BE2C (cell line): ENCODE data around the gene AHRR.

Source experiments
- DNase-seq: peaks from one replicate; pipeline ENCODE4 v3.0.0-alpha.2; 2020
- H3K27me3 ChIP-seq: fragments of 250-450 bp; sonication (Bioruptor Pico); 2 replicates; pipeline ENCODE4 v1.5.1; 2020; ENCODE audit warnings: mild to moderate bottlenecking
- H3K36me3 ChIP-seq: fragments of 250-450 bp; sonication (Bioruptor Pico); 2 replicates; pipeline ENCODE4 v1.5.1; 2020; ENCODE audit warnings: mild to moderate bottlenecking
- H3K4me1 ChIP-seq: fragments of 250-450 bp; sonication (Bioruptor Pico); 2 replicates; pipeline ENCODE4 v1.5.1; 2020
- H3K4me3 ChIP-seq: 2 replicates; pipeline ENCODE4 v1.5.1; 2011; ENCODE audit warnings: low read depth, low read length
- H3K9me3 ChIP-seq: fragments of 250-450 bp; sonication (Bioruptor Pico); 2 replicates; pipeline ENCODE4 v1.5.1; 2020
- CTCF ChIP-seq: IDR thresholded peaks from 2 replicates; pipeline ENCODE4 v1.5.1; 2012; ENCODE audit warnings: mild to moderate bottlenecking, low read depth, low read length

Gene AHRR

GRCh38 chr5:402615-403359, 81.3 kb downstream of the AHRR start:
- DNase-seq: no peak
- Histone ChIP-seq H3K9me3 (no peaks in the 10 kb centered on the region), H3K4me3 (no peak overlapping the region), H3K36me3 (no peaks in the 10 kb centered on the region), H3K27me3 (no peaks in the 10 kb centered on the region), H3K4me1 (no peaks in the 10 kb centered on the region)
- TF ChIP-seq CTCF: no peak; the same call in 1 of the 2 replicates

- no peak for TF ChIP-seq CTCF
These were observed 82.5 kb downstream of the AHRR start for GRCh38 chr5:403995-404394.

GRCh38 chr5:404666-405241, 83.2 kb downstream of the AHRR start:
- H3K9me3 ChIP-seq: no peaks in the 10 kb centered on the region
- no peaks in the 10 kb centered on the region for H3K27me3 ChIP-seq
- no peak overlapping the region for H3K4me3 ChIP-seq
- no peaks in the 10 kb centered on the region for H3K4me1 ChIP-seq
- no peaks in the 10 kb centered on the region for H3K36me3 ChIP-seq
- no peak for DNase-seq
- no peak for TF ChIP-seq CTCF

More at GRCh38 chr5:403995-404394, 82.5 kb downstream of the AHRR start:
- Histone ChIP-seq H3K27me3 (no peaks in the 10 kb centered on the region), H3K4me3 (no peak overlapping the region), H3K36me3 (no peaks in the 10 kb centered on the region), H3K4me1 (no peaks in the 10 kb centered on the region), H3K9me3 (no peaks in the 10 kb centered on the region)
- DNase-seq: no peak

- no peak overlapping the region for H3K4me3 ChIP-seq
- no peaks in the 10 kb centered on the region for H3K36me3 ChIP-seq
- H3K27me3 ChIP-seq: no peaks in the 10 kb centered on the region
- no peaks in the 10 kb centered on the region for H3K4me1 ChIP-seq
- H3K9me3 ChIP-seq: no peaks in the 10 kb centered on the region
- TF ChIP-seq CTCF: no peak
- DNase-seq: no peak
These were observed 83.9 kb downstream of the AHRR start for GRCh38 chr5:405421-405820.

- no peak for TF ChIP-seq CTCF
- no peaks in the 10 kb centered on the region for H3K9me3 ChIP-seq
- H3K27me3 ChIP-seq: no peaks in the 10 kb centered on the region
- H3K4me3 ChIP-seq: no peak overlapping the region
- DNase-seq: no peak
- H3K36me3 ChIP-seq: no peaks in the 10 kb centered on the region
- no peaks in the 10 kb centered on the region for H3K4me1 ChIP-seq
These were observed 84.5 kb downstream of the AHRR start for GRCh38 chr5:406041-406440.

GRCh38 chr5:407051-407450, 85.5 kb downstream of the AHRR start:
- DNase-seq: no peak
- no peak for TF ChIP-seq CTCF
- no peaks in the 10 kb centered on the region for H3K27me3 ChIP-seq
- H3K4me1 ChIP-seq: no peaks in the 10 kb centered on the region
- H3K4me3 ChIP-seq: no peak overlapping the region
- H3K36me3 ChIP-seq: no peaks in the 10 kb centered on the region
- no peaks in the 10 kb centered on the region for H3K9me3 ChIP-seq
